Endothelial cell of umbilical vein (primary cell): ENCODE results near the gene FOS. TPM values are rescaled to one million over a fixed set of nuclear protein-coding genes. Genes with fewer than 3 reads are reported as not detected.

ENCODE experiments used
- BruUV-seq: library from RNA; stranded (reverse); fragments of 400-500 nt; replicated peaks from 2 replicates; lab custom pipeline; 2021; lab: Mats Ljungman, UMichigan
- CTCF ChIA-PET: fragments of 300-600, 350-600 bp; sonication (Branson Sonifier 250); formaldehyde crosslinking; loops from one replicate; lab custom pipeline; 2021; ENCODE audit warnings: antibody characterized with exemption, inconsistent platforms; lab: Charles Lee
- POLR2A ChIA-PET: fragments of 300-600, 350-600 bp; sonication (Branson Sonifier 250); formaldehyde crosslinking; loops from one replicate; lab custom pipeline; 2021; ENCODE audit warnings: antibody characterized with exemption, inconsistent platforms; lab: Charles Lee
- DNase-seq: peaks from one replicate; pipeline ENCODE4 v3.0.0-alpha.2; 2011; ENCODE audit warnings: low read depth, low spot score
- FAIRE-seq: peaks from 2 replicates; lab custom pipeline; 2011; peaks lifted over from hg19 to GRCh38; lab: Jason Lieb, UNC
- H2AFZ ChIP-seq: 2 replicates; pipeline ENCODE4 v1.6.0; 2012; ENCODE audit warnings: low read depth, low read length, control low read depth, inconsistent platforms
- H3K27ac ChIP-seq: 2 replicates; pipeline ENCODE4 v1.5.1; 2011; ENCODE audit warnings: low read depth, mild to moderate bottlenecking, control low read depth, low read length, moderate library complexity; ENCODE audit not compliant: insufficient read depth
- H3K27me3 ChIP-seq, 2 experiments: 2 replicates each; pipeline versions ENCODE4 v1.6.0 to v1.6.1; 2011; ENCODE audit warnings: low read length in 2 of 2, mixed read lengths in 1 of 2; ENCODE audit not compliant: control insufficient read depth in 2 of 2, insufficient read depth in 2 of 2
- H3K36me3 ChIP-seq, 2 experiments: 2 replicates in 1 of 2; 3 replicates in 1 of 2; pipeline ENCODE4 v1.5.1; 2011; ENCODE audit warnings: low read length in 2 of 2, mild to moderate bottlenecking in 1 of 2, moderate library complexity in 1 of 2; ENCODE audit not compliant: control insufficient read depth in 2 of 2, insufficient read depth in 2 of 2; ENCODE audit errors: extremely low read depth in 1 of 2
- H3K4me1 ChIP-seq: 3 replicates; pipeline ENCODE4 v1.5.1; 2011; ENCODE audit warnings: mild to moderate bottlenecking, low read length; ENCODE audit not compliant: control insufficient read depth, insufficient read depth; ENCODE audit errors: extremely low read depth
- H3K4me2 ChIP-seq: 2 replicates; pipeline ENCODE4 v1.6.1; 2011; ENCODE audit warnings: low read length, control low read depth, mixed read lengths; ENCODE audit not compliant: insufficient read depth
- H3K4me3 ChIP-seq, 3 experiments: fragments of 200-600 bp in 1 of 3; sonication (generic), shearing (Covaris generic) in 1 of 3; replicated peaks in 1 of 3; 2 replicates each; pipeline ENCODE4 v1.5.1; 2011 to 2016; ENCODE audit warnings: control low read depth in 3 of 3, low read length in 3 of 3, mild to moderate bottlenecking in 2 of 3, inconsistent platforms in 1 of 3, low read depth in 1 of 3, moderate library complexity in 1 of 3; ENCODE audit not compliant: insufficient read depth in 1 of 3
- H3K79me2 ChIP-seq: 2 replicates; pipeline ENCODE4 v1.6.0; 2012; ENCODE audit warnings: low read length, inconsistent platforms; ENCODE audit not compliant: control insufficient read depth, insufficient read depth
- H3K9ac ChIP-seq: replicated peaks from 2 replicates; pipeline ENCODE3; 2011; ENCODE audit warnings: low read length, control low read depth; ENCODE audit not compliant: insufficient read depth; ENCODE audit errors: extremely low read depth
- H3K9me1 ChIP-seq: replicated peaks from 3 replicates; pipeline ENCODE4 v1.6.0; 2011; ENCODE audit warnings: mild to moderate bottlenecking, low read length; ENCODE audit not compliant: control insufficient read depth, insufficient read depth; ENCODE audit errors: extremely low read depth
- H3K9me3 ChIP-seq: replicated peaks from 2 replicates; pipeline ENCODE4 v1.5.1; 2012; ENCODE audit warnings: low read length, inconsistent platforms; ENCODE audit not compliant: control insufficient read depth, insufficient read depth
- H4K20me1 ChIP-seq: replicated peaks from 2 replicates; pipeline ENCODE3; 2011; ENCODE audit warnings: mild to moderate bottlenecking, low read length; ENCODE audit not compliant: control insufficient read depth, insufficient read depth; ENCODE audit errors: extremely low read depth
- EZH2 ChIP-seq: IDR thresholded peaks from 2 replicates; pipeline ENCODE4 v1.6.1; 2012; ENCODE audit warnings: borderline replicate concordance, low read depth, mild to moderate bottlenecking, moderate library complexity, low read length, inconsistent platforms; ENCODE audit not compliant: severe bottlenecking
- FOS ChIP-seq: IDR thresholded peaks from 2 replicates; pipeline ENCODE4 v1.6.1; 2011; ENCODE audit warnings: mild to moderate bottlenecking, low read length, moderate library complexity, borderline replicate concordance; ENCODE audit not compliant: insufficient read depth
- GATA2 ChIP-seq: IDR thresholded peaks from 2 replicates; pipeline ENCODE4 v1.7.0; 2011; ENCODE audit warnings: low read depth, mild to moderate bottlenecking, moderate library complexity, mixed read lengths, low read length; ENCODE audit not compliant: insufficient read length, insufficient read depth
- JUN ChIP-seq: IDR thresholded peaks from 2 replicates; pipeline ENCODE4 v1.6.1; 2011; ENCODE audit warnings: borderline replicate concordance, low read depth; ENCODE audit not compliant: insufficient read length, insufficient read depth
- MYC ChIP-seq: IDR thresholded peaks from one replicate; pipeline ENCODE4 v1.6.1; 2011; ENCODE audit warnings: mild to moderate bottlenecking, low read depth, low read length
- POLR2A ChIP-seq: IDR thresholded peaks from 2 replicates; pipeline ENCODE4 v1.6.1; 2012; ENCODE audit warnings: low read depth, mild to moderate bottlenecking, control low read depth, low read length
- POLR2AphosphoS5 ChIP-seq: IDR thresholded peaks from 2 replicates; pipeline ENCODE4 v1.6.1; 2012; ENCODE audit warnings: low read depth, mild to moderate bottlenecking, control low read depth, low read length, moderate library complexity; ENCODE audit not compliant: insufficient read depth
- dilution Hi-C: fragments of 300-500 bp; cut with MboI; formaldehyde crosslinking; loops from one replicate; pipeline ENCODE4 v1.15.0; 2019; ENCODE audit warnings: low sequenced_read_pairs; ENCODE audit not compliant: extremely low pct_ligation_motif_present
- intact Hi-C: fragments of 100-400 bp; cut with micrococcal nuclease; formaldehyde crosslinking; loops from one replicate; pipeline ENCODE4 v1.10.0; 2022
- polyA plus RNA-seq, 4 experiments: library from polyadenylated mRNA; depleted of rRNA in 3 of 4; stranded (reverse) in 3 of 4; unstranded in 1 of 4; fragments of >200 nt; gene quantifications; 2 replicates each; pipeline versions ENCODE4 v1.2.1 to v1.2.3, GENCODE V29; 2011 to 2012; ENCODE audit warnings: missing spikeins in 1 of 4
- total RNA-seq: library from RNA; stranded (reverse); gene quantifications from 2 replicates; pipeline ENCODE4 v1.2.3, GENCODE V29; 2021
- TF ChIP-seq, protein P1 (sequence below), 2 donors: IDR thresholded peaks; 1 replicate in 1 of 2; 2 replicates in 1 of 2; pipeline ENCODE4 v1.5.1; 2011; ENCODE audit warnings: low read length in 2 of 2, mild to moderate bottlenecking in 2 of 2, moderate library complexity in 2 of 2, control low read depth in 1 of 2, inconsistent platforms in 1 of 2, low read depth in 1 of 2; ENCODE audit not compliant: insufficient read depth in 1 of 2; ENCODE audit errors: extremely low read depth in 1 of 2
- TF ChIP-seq, protein P2 (sequence below): IDR thresholded peaks from 2 replicates; pipeline ENCODE4 v1.6.1; 2011; ENCODE audit not compliant: insufficient read depth, insufficient read length

Gene FOS
- total and polyA plus RNA-seq, 2 donors (not counting 3 experiments of a cell fraction or from before 2014, with no cell fraction given): 9.2 to 41.6 TPM

DNA sequence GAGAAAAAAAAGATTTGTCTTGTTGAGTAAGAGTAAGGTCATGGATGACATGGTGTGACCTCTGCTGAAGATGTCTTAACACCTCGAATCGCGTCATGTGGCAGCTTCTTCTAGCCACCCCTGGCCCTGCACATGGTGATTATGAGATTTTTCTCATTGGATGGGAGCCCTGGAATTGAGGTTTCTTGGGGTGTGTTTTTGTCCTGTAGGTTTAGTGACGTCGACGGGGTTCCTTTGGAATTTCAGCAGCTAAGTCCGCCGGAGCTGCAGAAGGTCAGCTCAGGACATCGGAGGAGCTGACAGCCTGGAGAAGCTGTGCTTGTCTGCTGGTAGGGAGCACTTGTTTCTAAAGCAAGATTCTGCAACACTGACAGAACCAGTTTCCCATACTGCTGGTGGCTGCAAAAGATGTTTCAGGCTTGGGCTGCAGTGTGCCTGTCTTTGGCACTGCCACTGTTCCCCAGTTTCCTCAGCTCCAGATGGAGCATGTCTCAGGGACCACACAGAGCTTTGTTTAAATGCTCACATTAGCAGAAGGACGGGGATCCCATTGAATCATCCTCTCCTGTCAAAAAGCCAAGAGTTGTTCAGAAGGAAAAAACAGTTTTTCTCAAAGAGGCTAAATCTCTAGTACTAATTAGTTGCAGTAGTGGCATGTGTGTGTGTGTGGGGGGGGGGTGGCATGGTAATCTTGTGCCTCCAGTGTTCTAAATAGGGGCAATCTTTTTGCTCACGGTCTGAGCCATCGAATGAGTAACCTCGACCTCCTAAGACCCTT is 5.2 kb upstream of the FOS start:
- Histone ChIP-seq H3K4me2 (no peak overlapping the region), H3K4me1 (peaks cover 8% of the 10 kb centered on the region), H3K79me2 (no peaks in the 10 kb centered on the region), H3K36me3 (no peaks in the 10 kb centered on the region), H3K9me3 (no peaks in the 10 kb centered on the region), H3K27me3 (no peaks in the 10 kb centered on the region), H4K20me1 (no peaks in the 10 kb centered on the region), H3K4me3 (no peak overlapping the region), H3K27ac (no peak overlapping the region), H2AFZ (no peak overlapping the region), H3K9me1 (no peaks in the 10 kb centered on the region), H3K9ac (no peak overlapping the region)
- BruUV-seq: no TSS peak
- FAIRE-seq (no peak), DNase-seq (no peak)
- intact Hi-C loops: no loop called here
- ChIA-PET POLR2A (interaction anchor here (0.6 kb wide), 1 partner anchor 8 kb away, joined by 8 read pairs; no protein-coding TSS in a partner anchor), CTCF (interaction anchor here (1.3 kb wide), 1 partner anchor 89 kb away, joined by 3 read pairs; no protein-coding TSS in a partner anchor)
- dilution Hi-C loops: no loop called here
- TF ChIP-seq POLR2A: no peak
- TF ChIP-seq, protein P1, sequence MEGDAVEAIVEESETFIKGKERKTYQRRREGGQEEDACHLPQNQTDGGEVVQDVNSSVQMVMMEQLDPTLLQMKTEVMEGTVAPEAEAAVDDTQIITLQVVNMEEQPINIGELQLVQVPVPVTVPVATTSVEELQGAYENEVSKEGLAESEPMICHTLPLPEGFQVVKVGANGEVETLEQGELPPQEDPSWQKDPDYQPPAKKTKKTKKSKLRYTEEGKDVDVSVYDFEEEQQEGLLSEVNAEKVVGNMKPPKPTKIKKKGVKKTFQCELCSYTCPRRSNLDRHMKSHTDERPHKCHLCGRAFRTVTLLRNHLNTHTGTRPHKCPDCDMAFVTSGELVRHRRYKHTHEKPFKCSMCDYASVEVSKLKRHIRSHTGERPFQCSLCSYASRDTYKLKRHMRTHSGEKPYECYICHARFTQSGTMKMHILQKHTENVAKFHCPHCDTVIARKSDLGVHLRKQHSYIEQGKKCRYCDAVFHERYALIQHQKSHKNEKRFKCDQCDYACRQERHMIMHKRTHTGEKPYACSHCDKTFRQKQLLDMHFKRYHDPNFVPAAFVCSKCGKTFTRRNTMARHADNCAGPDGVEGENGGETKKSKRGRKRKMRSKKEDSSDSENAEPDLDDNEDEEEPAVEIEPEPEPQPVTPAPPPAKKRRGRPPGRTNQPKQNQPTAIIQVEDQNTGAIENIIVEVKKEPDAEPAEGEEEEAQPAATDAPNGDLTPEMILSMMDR (IDR thresholded peaks at IDR 0.05; ENCODE audit: extremely low read depth in 1 of 2, insufficient read depth in 1 of 2, low read depth in 1 of 2, low read length in 2 of 2): no peak
- no peak for TF ChIP-seq EZH2
- TF ChIP-seq MYC: no peak
- TF ChIP-seq, protein P2, sequence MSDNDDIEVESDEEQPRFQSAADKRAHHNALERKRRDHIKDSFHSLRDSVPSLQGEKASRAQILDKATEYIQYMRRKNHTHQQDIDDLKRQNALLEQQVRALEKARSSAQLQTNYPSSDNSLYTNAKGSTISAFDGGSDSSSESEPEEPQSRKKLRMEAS: no peak
- no peak for TF ChIP-seq FOS
- TF ChIP-seq JUN: no peak
- no peak for TF ChIP-seq GATA2
- no peak for TF ChIP-seq POLR2AphosphoS5
